Neural cell (in vitro differentiated cells): ENCODE results near the gene CTSG. TPM values are rescaled to one million over a fixed set of nuclear protein-coding genes. Genes with fewer than 3 reads are reported as not detected.
"Not testable (repeated sequence)": the region's sequence is repeated elsewhere in the genome, so short reads cannot be mapped to it uniquely, and the experiment has no call there.

Experiments
- H2AFZ ChIP-seq: fragments of 200-600, 300-800 bp; sonication (generic), shearing (Covaris generic); 2 replicates; pipeline ENCODE4 v1.6.0; 2014; ENCODE audit warnings: low read depth, mild to moderate bottlenecking, antibody characterized with exemption, low read length, moderate library complexity
- H3F3A ChIP-seq: fragments of 200-600 bp; shearing (Covaris generic); 2 replicates; pipeline ENCODE4 v1.6.1; 2016; ENCODE audit warnings: mild to moderate bottlenecking, moderate library complexity, mixed read lengths, antibody characterized with exemption, low read length; ENCODE audit not compliant: insufficient read depth, poor library complexity, severe bottlenecking
- H3K27ac ChIP-seq: fragments of 200-600, 300-800 bp; sonication (generic), shearing (Covaris generic); 2 replicates; pipeline ENCODE4 v1.5.1; 2014; ENCODE audit warnings: mild to moderate bottlenecking, low read length, moderate library complexity
- H3K27me3 ChIP-seq: fragments of 300-800, 200-600 bp; sonication (generic), shearing (Covaris generic); 2 replicates; pipeline ENCODE4 v1.6.0; 2014; ENCODE audit warnings: mild to moderate bottlenecking, low read depth, low read length, moderate library complexity; ENCODE audit not compliant: insufficient read depth
- H3K36me3 ChIP-seq: fragments of 300-800, 200-600 bp; sonication (generic), shearing (Covaris generic); 2 replicates; pipeline ENCODE4 v1.5.1; 2014; ENCODE audit warnings: mild to moderate bottlenecking, antibody characterized with exemption, low read length, moderate library complexity; ENCODE audit not compliant: insufficient read depth
- H3K4me2 ChIP-seq: fragments of 300-800, 200-600 bp; sonication (generic), shearing (Covaris generic); 2 replicates; pipeline ENCODE4 v1.6.0; 2014; ENCODE audit warnings: mild to moderate bottlenecking, low read length
- H3K4me3 ChIP-seq: fragments of 300-800, 200-600 bp; sonication (generic), shearing (Covaris generic); 2 replicates; pipeline ENCODE4 v1.5.1; 2014; ENCODE audit warnings: mild to moderate bottlenecking, low read length, moderate library complexity
- H3K79me2 ChIP-seq: fragments of 200-600 bp; shearing (Covaris generic); replicated peaks from 2 replicates; pipeline ENCODE4 v1.6.0; 2014; ENCODE audit warnings: mild to moderate bottlenecking, low read length, moderate library complexity; ENCODE audit not compliant: insufficient read depth
- H3K9ac ChIP-seq: fragments of 300-800, 200-600 bp; sonication (generic), shearing (Covaris generic); 2 replicates; pipeline ENCODE4 v1.6.1; 2016; ENCODE audit warnings: mild to moderate bottlenecking, low read length, mixed read lengths
- H3K9me2 ChIP-seq: fragments of 200-600 bp; shearing (Covaris generic); 2 replicates; pipeline ENCODE4 v1.6.1; 2016; ENCODE audit warnings: mild to moderate bottlenecking, low read length, mixed read lengths; ENCODE audit not compliant: insufficient read depth
- H3K9me3 ChIP-seq: fragments of 200-600, 300-800 bp; sonication (generic), shearing (Covaris generic); 2 replicates; pipeline ENCODE4 v1.6.1; 2016; ENCODE audit warnings: mild to moderate bottlenecking, mixed run types, low read length, moderate library complexity, mixed read lengths
- H4K20me1 ChIP-seq: fragments of 200-600 bp; shearing (Covaris generic); 2 replicates; pipeline ENCODE4 v1.6.1; 2016; ENCODE audit warnings: mild to moderate bottlenecking, mixed run types; ENCODE audit not compliant: insufficient read depth
- CTCF ChIP-seq: fragments of 450-650 bp; IDR thresholded peaks from 2 replicates; pipeline ENCODE4 v1.5.1; 2014; ENCODE audit warnings: antibody characterized with exemption, mild to moderate bottlenecking, moderate library complexity; ENCODE audit not compliant: poor library complexity, severe bottlenecking
- EP300 ChIP-seq: fragments of 450-650 bp; conservative IDR thresholded peaks from 2 replicates; pipeline ENCODE4 v1.6.1; 2014; ENCODE audit warnings: antibody characterized with exemption, mild to moderate bottlenecking, moderate library complexity; ENCODE audit not compliant: poor library complexity, severe bottlenecking
- EZH2 ChIP-seq: fragments of 200-600, 300-800 bp; shearing (Covaris generic), sonication (generic); IDR thresholded peaks from 2 replicates; pipeline ENCODE4 v1.6.1; 2014; ENCODE audit warnings: antibody characterized with exemption, low read length, borderline replicate concordance, mild to moderate bottlenecking; ENCODE audit not compliant: insufficient read depth, poor library complexity, severe bottlenecking
- MXI1 ChIP-seq: fragments of 450-650 bp; conservative IDR thresholded peaks from 2 replicates; pipeline ENCODE4 v1.6.1; 2014; ENCODE audit warnings: antibody characterized with exemption, mild to moderate bottlenecking; ENCODE audit not compliant: poor library complexity, severe bottlenecking
- POLR2AphosphoS5 ChIP-seq: IDR thresholded peaks from 2 replicates; pipeline ENCODE4 v1.6.1; 2012
- RAD21 ChIP-seq: fragments of 450-650 bp; conservative IDR thresholded peaks from 2 replicates; pipeline ENCODE4 v1.6.1; 2014; ENCODE audit warnings: antibody characterized with exemption, mild to moderate bottlenecking, moderate library complexity
- REST ChIP-seq: IDR thresholded peaks from 2 replicates; pipeline ENCODE4 v1.6.1; 2012; ENCODE audit warnings: borderline replicate concordance
- SMC3 ChIP-seq: fragments of 450-650 bp; conservative IDR thresholded peaks from 2 replicates; pipeline ENCODE4 v1.6.1; 2014; ENCODE audit warnings: antibody characterized with exemption, mild to moderate bottlenecking, moderate library complexity; ENCODE audit not compliant: poor library complexity
- TAF1 ChIP-seq: IDR thresholded peaks from 2 replicates; pipeline ENCODE4 v1.6.1; 2012; ENCODE audit warnings: low read depth
- polyA plus RNA-seq: library from polyadenylated mRNA; depleted of rRNA; stranded (reverse); fragments of >200 nt; gene quantifications from 2 replicates; pipeline ENCODE4 v1.2.3, GENCODE V29; 2014

CTSG gene
- polyA plus RNA-seq, 1 donor from 2014 or later: not detected

- Histone ChIP-seq H3K79me2 (no peaks in the 10 kb centered on the region), H3K36me3 (no peaks in the 10 kb centered on the region), H3K27ac (no peak overlapping the region), H4K20me1 (no peaks in the 10 kb centered on the region), H3K9me2 (no peaks in the 10 kb centered on the region), H3K9me3 (no peaks in the 10 kb centered on the region), H3K9ac (no peak overlapping the region), H3K4me3 (no peak overlapping the region), H3K4me2 (no peak overlapping the region), H3F3A (no peaks in the 10 kb centered on the region), H2AFZ (no peak overlapping the region), H3K27me3 (no peaks in the 10 kb centered on the region)
- TF ChIP-seq POLR2AphosphoS5: no peak
- TF ChIP-seq CTCF: no peak
- no peak for TF ChIP-seq REST
- no peak for TF ChIP-seq EP300
- no peak for TF ChIP-seq MXI1
- no peak for TF ChIP-seq RAD21
- no peak for TF ChIP-seq EZH2
- TF ChIP-seq SMC3: no peak
- TF ChIP-seq TAF1: no peak
Measured at GRCh38 chr14:24534286-24534685, 41.8 kb downstream of the CTSG start.

GRCh38 chr14:24525877-24526620, 50.0 kb downstream of the CTSG start:
- not testable (repeated sequence) for H3K4me3 ChIP-seq, H3K36me3 ChIP-seq, H4K20me1 ChIP-seq, H3K9me3 ChIP-seq, H3K27me3 ChIP-seq, H3K79me2 ChIP-seq, H3K9ac ChIP-seq, H3K4me2 ChIP-seq, H3K9me2 ChIP-seq, H3F3A ChIP-seq, H3K27ac ChIP-seq, H2AFZ ChIP-seq

Other genes with a start within 250 kb of the CTSG start
- gene ADCY4, start 241.2 kb downstream of the CTSG start, polyA plus RNA-seq: not detected in 2 replicates
- gene RIPK3, start 236.3 kb downstream of the CTSG start, polyA plus RNA-seq: not detected in 2 replicates
- gene NFATC4, start 208.1 kb downstream of the CTSG start, polyA plus RNA-seq: 0.22 and 0.48 TPM in 2 replicates
- gene NYNRIN, start 177.2 kb downstream of the CTSG start, polyA plus RNA-seq: 5.7 and 9.1 TPM in 2 replicates
- gene CBLN3, start 146.6 kb downstream of the CTSG start, polyA plus RNA-seq: not detected in 2 replicates
- gene KHNYN, start 146.3 kb downstream of the CTSG start, polyA plus RNA-seq: 0.53 and 0.92 TPM in 2 replicates
- gene SDR39U1, start 133.5 kb downstream of the CTSG start, polyA plus RNA-seq: 142 and 173 TPM in 2 replicates
- not detected in 2 replicates for gene CMA1, start 68.0 kb downstream of the CTSG start, polyA plus RNA-seq
- not detected in 2 replicates for gene GZMH, start 33.4 kb upstream of the CTSG start, polyA plus RNA-seq
- gene GZMB, start 57.9 kb upstream of the CTSG start, polyA plus RNA-seq: not detected in 2 replicates